ENCODE measurements around the gene HINFP.

DNA sequence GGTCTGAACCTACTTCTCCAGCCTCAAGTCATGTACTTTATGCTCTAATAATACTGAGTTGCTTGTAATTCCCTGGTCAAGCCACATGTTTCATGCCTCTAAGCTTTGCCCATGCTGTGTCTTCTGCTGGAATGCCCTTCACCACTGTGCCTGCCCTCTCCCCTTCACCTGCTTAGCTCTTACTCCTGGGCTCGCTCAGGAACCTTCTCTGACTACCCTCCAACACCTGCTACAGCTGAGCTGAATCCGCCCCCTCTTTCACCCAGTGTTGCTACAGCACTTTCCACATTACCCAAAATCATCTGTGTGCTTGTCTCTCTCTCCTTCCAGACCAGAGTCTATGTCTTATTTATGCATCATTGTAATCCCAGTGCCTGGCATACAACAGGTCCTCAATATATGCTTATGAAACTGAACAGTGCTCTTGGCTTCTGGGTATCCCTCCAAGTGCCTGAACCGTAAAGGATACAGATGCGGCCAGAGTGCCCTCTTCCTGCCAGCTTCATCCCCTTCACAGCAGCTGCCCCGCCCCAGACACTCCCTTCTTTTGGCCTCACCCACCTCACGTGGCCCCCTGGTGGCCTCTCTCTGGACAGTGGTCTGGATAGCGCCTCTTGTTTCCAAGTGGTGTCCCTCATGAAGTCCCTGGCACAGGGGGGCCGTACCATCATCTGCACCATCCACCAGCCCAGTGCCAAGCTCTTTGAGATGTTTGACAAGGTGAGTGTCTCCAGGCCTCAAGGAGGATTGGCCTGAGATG lies 34.5 kb downstream of the HINFP start:
- TF ChIP-seq POLR2A (IDR thresholded peaks at IDR 0.05) = no peak
- TF ChIP-seq, protein P1, sequence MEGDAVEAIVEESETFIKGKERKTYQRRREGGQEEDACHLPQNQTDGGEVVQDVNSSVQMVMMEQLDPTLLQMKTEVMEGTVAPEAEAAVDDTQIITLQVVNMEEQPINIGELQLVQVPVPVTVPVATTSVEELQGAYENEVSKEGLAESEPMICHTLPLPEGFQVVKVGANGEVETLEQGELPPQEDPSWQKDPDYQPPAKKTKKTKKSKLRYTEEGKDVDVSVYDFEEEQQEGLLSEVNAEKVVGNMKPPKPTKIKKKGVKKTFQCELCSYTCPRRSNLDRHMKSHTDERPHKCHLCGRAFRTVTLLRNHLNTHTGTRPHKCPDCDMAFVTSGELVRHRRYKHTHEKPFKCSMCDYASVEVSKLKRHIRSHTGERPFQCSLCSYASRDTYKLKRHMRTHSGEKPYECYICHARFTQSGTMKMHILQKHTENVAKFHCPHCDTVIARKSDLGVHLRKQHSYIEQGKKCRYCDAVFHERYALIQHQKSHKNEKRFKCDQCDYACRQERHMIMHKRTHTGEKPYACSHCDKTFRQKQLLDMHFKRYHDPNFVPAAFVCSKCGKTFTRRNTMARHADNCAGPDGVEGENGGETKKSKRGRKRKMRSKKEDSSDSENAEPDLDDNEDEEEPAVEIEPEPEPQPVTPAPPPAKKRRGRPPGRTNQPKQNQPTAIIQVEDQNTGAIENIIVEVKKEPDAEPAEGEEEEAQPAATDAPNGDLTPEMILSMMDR (IDR thresholded peaks at IDR 0.05) = no peak

Measured in tibial nerve (tissue), 3 donors.